ENCODE results near the gene PLEKHA3. TPM values are rescaled to one million over a fixed set of nuclear protein-coding genes. Genes with fewer than 3 reads are reported as not detected.
A peak's percentile ranks its signal among the peaks of the same experiment; 100 is the strongest.

The PLEKHA3 gene
- total and polyA plus RNA-seq, 9 of the 15 experiments (the other 6 are each of a cell fraction or from before 2014, with no cell fraction given), result 2.3 to 23.4 (median 10.5) TPM

DNA sequence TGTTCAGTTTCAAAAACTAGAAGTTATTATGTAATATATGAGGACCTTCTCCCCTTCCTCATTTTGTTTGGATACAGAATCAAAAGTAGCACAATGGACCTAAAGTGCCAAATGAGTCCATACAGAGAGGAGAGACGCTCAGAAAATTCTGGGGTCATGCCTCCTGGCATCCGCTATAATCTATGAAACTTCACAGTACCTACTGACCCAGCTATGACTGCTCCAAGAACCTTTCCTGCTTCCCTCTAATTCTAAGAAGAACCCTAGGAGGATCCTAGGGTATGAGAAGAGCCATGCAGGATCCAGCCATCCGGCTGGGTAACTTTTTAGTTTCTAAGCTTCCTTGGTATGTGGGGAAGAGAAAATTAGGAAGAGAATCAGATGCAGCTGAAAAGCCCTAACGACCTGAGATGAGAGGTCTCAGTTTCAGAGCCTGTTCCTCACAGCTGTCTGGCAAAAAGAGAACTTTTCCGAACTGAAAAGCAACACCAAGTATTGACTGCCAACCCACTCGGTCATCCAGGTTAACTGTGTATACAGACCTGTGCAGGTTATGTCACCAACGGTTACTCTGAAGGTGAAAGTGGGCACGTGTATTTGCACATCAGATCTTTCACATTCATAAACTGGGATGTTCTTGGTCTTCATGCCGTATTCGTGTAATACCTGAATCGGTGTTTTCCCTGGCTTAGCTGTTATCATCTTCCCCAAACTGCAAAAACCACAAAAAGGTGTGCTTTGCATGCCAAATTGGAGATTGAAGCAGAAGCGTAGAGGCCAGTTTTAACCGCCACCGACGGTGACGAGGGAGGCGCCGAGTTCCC, 30.3 kb upstream of the PLEKHA3 start (continued):
- TF ChIP-seq, protein P1, sequence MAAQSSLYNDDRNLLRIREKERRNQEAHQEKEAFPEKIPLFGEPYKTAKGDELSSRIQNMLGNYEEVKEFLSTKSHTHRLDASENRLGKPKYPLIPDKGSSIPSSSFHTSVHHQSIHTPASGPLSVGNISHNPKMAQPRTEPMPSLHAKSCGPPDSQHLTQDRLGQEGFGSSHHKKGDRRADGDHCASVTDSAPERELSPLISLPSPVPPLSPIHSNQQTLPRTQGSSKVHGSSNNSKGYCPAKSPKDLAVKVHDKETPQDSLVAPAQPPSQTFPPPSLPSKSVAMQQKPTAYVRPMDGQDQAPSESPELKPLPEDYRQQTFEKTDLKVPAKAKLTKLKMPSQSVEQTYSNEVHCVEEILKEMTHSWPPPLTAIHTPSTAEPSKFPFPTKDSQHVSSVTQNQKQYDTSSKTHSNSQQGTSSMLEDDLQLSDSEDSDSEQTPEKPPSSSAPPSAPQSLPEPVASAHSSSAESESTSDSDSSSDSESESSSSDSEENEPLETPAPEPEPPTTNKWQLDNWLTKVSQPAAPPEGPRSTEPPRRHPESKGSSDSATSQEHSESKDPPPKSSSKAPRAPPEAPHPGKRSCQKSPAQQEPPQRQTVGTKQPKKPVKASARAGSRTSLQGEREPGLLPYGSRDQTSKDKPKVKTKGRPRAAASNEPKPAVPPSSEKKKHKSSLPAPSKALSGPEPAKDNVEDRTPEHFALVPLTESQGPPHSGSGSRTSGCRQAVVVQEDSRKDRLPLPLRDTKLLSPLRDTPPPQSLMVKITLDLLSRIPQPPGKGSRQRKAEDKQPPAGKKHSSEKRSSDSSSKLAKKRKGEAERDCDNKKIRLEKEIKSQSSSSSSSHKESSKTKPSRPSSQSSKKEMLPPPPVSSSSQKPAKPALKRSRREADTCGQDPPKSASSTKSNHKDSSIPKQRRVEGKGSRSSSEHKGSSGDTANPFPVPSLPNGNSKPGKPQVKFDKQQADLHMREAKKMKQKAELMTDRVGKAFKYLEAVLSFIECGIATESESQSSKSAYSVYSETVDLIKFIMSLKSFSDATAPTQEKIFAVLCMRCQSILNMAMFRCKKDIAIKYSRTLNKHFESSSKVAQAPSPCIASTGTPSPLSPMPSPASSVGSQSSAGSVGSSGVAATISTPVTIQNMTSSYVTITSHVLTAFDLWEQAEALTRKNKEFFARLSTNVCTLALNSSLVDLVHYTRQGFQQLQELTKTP (IDR thresholded peaks at IDR 0.05; ENCODE audit: low read depth in 1 of 2, partially characterized antibody in 2 of 2), result peak in 1 of 2 experiments; percentile 25
- peak; percentile 44 for TF ChIP-seq MYBL2 (IDR thresholded peaks at IDR 0.05; ENCODE audit: low read depth)
- TF ChIP-seq MYBL2 (CRISPR knock-in tag; IDR thresholded peaks at IDR 0.05; ENCODE audit: borderline replicate concordance), result no peak
- TF ChIP-seq, protein P2, sequence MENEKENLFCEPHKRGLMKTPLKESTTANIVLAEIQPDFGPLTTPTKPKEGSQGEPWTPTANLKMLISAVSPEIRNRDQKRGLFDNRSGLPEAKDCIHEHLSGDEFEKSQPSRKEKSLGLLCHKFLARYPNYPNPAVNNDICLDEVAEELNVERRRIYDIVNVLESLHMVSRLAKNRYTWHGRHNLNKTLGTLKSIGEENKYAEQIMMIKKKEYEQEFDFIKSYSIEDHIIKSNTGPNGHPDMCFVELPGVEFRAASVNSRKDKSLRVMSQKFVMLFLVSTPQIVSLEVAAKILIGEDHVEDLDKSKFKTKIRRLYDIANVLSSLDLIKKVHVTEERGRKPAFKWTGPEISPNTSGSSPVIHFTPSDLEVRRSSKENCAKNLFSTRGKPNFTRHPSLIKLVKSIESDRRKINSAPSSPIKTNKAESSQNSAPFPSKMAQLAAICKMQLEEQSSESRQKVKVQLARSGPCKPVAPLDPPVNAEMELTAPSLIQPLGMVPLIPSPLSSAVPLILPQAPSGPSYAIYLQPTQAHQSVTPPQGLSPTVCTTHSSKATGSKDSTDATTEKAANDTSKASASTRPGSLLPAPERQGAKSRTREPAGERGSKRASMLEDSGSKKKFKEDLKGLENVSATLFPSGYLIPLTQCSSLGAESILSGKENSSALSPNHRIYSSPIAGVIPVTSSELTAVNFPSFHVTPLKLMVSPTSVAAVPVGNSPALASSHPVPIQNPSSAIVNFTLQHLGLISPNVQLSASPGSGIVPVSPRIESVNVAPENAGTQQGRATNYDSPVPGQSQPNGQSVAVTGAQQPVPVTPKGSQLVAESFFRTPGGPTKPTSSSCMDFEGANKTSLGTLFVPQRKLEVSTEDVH (IDR thresholded peaks at IDR 0.05; ENCODE audit: low read depth, partially characterized antibody), result no peak
- TF ChIP-seq, protein P3, sequence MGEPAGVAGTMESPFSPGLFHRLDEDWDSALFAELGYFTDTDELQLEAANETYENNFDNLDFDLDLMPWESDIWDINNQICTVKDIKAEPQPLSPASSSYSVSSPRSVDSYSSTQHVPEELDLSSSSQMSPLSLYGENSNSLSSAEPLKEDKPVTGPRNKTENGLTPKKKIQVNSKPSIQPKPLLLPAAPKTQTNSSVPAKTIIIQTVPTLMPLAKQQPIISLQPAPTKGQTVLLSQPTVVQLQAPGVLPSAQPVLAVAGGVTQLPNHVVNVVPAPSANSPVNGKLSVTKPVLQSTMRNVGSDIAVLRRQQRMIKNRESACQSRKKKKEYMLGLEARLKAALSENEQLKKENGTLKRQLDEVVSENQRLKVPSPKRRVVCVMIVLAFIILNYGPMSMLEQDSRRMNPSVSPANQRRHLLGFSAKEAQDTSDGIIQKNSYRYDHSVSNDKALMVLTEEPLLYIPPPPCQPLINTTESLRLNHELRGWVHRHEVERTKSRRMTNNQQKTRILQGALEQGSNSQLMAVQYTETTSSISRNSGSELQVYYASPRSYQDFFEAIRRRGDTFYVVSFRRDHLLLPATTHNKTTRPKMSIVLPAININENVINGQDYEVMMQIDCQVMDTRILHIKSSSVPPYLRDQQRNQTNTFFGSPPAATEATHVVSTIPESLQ (CRISPR knock-in tag; IDR thresholded peaks at IDR 0.05), result 0 out of 2 replicates have a peak, but pooled peaks have one; percentile 33
- TF ChIP-seq, protein P4, sequence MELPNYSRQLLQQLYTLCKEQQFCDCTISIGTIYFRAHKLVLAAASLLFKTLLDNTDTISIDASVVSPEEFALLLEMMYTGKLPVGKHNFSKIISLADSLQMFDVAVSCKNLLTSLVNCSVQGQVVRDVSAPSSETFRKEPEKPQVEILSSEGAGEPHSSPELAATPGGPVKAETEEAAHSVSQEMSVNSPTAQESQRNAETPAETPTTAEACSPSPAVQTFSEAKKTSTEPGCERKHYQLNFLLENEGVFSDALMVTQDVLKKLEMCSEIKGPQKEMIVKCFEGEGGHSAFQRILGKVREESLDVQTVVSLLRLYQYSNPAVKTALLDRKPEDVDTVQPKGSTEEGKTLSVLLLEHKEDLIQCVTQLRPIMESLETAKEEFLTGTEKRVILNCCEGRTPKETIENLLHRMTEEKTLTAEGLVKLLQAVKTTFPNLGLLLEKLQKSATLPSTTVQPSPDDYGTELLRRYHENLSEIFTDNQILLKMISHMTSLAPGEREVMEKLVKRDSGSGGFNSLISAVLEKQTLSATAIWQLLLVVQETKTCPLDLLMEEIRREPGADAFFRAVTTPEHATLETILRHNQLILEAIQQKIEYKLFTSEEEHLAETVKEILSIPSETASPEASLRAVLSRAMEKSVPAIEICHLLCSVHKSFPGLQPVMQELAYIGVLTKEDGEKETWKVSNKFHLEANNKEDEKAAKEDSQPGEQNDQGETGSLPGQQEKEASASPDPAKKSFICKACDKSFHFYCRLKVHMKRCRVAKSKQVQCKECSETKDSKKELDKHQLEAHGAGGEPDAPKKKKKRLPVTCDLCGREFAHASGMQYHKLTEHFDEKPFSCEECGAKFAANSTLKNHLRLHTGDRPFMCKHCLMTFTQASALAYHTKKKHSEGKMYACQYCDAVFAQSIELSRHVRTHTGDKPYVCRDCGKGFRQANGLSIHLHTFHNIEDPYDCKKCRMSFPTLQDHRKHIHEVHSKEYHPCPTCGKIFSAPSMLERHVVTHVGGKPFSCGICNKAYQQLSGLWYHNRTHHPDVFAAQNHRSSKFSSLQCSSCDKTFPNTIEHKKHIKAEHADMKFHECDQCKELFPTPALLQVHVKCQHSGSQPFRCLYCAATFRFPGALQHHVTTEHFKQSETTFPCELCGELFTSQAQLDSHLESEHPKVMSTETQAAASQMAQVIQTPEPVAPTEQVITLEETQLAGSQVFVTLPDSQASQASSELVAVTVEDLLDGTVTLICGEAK (IDR thresholded peaks at IDR 0.05), result 0 out of 2 replicates have a peak, but pooled peaks have one; percentile 14
- TF ChIP-seq, protein P4 (CRISPR knock-in tag; IDR thresholded peaks at IDR 0.05), result no peak
